Activated naive CD4-positive, alpha-beta T cell treated with anti-CD3 and anti-CD28 coated beads for 36 hours (primary cell): ENCODE measurements around the gene ATN1. TPM values are rescaled to one million over a fixed set of nuclear protein-coding genes. Genes with fewer than 3 reads are reported as not detected.
A peak's percentile ranks its signal among the peaks of the same experiment; 100 is the strongest.

Source experiments
- CTCF ChIA-PET: fragments of 350-600 bp; sonication (Branson Sonifier 250); formaldehyde crosslinking; loops from one replicate; lab custom pipeline; 2021; ENCODE audit warnings: antibody characterized with exemption; lab: Charles Lee
- DNase-seq: peaks from one replicate; pipeline ENCODE4 v3.0.0-alpha.2; 2020
- H3K27ac Mint-ChIP-seq: one replicate; pipeline ENCODE4 v1.8.0; 2021; ENCODE audit warnings: mild to moderate bottlenecking, mixed read lengths
- H3K27me3 Mint-ChIP-seq: one replicate; pipeline ENCODE4 v1.8.0; 2021; ENCODE audit warnings: low read depth, mixed read lengths
- H3K36me3 Mint-ChIP-seq: one replicate; pipeline ENCODE4 v1.8.0; 2021; ENCODE audit warnings: low read depth, mixed read lengths
- H3K4me1 Mint-ChIP-seq: one replicate; pipeline ENCODE4 v1.8.0; 2021; ENCODE audit warnings: low read depth, mixed read lengths
- H3K4me3 Mint-ChIP-seq: one replicate; pipeline ENCODE4 v1.8.0; 2021; ENCODE audit warnings: mild to moderate bottlenecking, moderate library complexity, mixed read lengths
- H3K9me3 Mint-ChIP-seq: one replicate; pipeline ENCODE4 v1.8.0; 2021; ENCODE audit warnings: mixed read lengths
- intact Hi-C: fragments of 100-400 bp; cut with micrococcal nuclease; formaldehyde crosslinking; loops from one replicate; pipeline ENCODE4 v1.15.1; 2023
- total RNA-seq, 2 experiments: library from RNA; stranded (reverse); gene quantifications; one replicate each; pipeline ENCODE4 v1.2.3, GENCODE V29; 2021

ATN1 gene
- total RNA-seq, 2 experiments from 2014 or later: 20.1 to 22.2 TPM

DNA sequence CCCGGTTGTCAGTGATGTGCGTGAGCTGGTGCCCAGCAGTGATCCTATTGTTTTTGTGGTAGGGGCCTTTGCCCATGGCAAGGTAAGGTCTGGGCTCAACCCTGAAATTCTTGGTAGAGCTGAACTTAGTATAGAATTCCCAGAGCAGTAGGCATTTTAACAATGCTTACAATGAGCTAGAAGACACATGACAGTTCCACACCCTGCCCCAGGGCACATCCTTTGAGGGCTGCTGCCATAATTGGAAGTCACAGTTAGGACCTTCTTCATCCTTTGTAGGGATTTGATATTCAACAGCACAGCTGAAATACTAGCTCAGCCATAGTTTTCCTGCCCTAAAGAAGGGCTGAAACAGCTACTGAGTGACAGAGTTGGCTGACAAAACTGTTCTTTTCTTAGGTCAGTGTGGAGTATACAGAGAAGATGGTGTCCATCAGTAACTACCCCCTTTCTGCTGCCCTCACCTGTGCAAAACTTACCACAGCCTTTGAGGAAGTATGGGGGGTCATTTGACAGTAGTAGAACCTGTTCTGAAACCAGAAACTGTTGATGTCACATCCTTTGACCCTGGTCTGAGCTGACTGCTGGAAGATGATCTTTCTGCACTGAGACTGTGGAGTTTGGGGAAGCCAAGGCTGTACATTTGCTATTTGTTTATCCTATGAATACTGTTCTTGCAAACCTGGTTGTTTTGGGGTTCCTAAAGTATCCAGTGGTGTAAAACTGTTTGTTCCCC, 47.7 kb downstream of the ATN1 start:
- H3K36me3 Mint-ChIP-seq: peaks cover 60% of the 10 kb centered on the region
- H3K27ac Mint-ChIP-seq: peak overlapping the region; percentile 46
- peaks cover 32% of the 10 kb centered on the region for H3K4me1 Mint-ChIP-seq
- H3K27me3 Mint-ChIP-seq: no peaks in the 10 kb centered on the region
- CTCF ChIA-PET: interaction anchor here (0.8 to 1.3 kb wide), 4 partner anchors 15 to 31 kb away, joined by 3 to 4 read pairs (median 4); no protein-coding TSS in a partner anchor
- H3K4me3 Mint-ChIP-seq: no peak overlapping the region
- no peaks in the 10 kb centered on the region for H3K9me3 Mint-ChIP-seq
- no peak for DNase-seq
- intact Hi-C loops: no loop called here

DNA sequence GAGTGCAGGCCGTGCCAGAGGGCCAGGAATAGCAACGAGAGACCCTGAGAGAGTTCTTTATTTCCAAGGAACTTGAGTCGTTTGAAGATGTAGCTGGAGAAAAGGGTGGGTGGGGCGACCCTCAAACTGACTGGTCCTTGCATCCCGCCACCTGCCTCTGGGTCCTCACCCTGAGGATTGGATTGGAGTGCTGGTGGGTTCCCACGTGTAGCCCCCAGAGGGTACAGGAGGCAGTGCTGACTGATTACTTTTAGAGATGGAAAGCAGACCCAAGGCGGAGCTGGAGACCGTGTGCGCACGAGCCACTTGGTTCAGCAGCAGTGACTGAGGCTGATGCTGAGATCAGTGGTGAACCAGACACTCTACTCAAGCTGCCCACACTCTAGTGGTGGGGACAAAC, 49.9 kb downstream of the ATN1 start:
- intact Hi-C loops: no loop called here
- Mint-ChIP-seq H3K9me3 (no peaks in the 10 kb centered on the region), H3K27me3 (no peaks in the 10 kb centered on the region), H3K27ac (no peak overlapping the region), H3K4me3 (no peak overlapping the region), H3K4me1 (peaks cover 19% of the 10 kb centered on the region), H3K36me3 (peaks cover 58% of the 10 kb centered on the region)
- DNase-seq: no peak
- CTCF ChIA-PET: interaction anchor here (0.6 to 1.0 kb wide), 3 partner anchors 26 to 413 kb away, joined by 3 to 4 read pairs (median 3); partner anchors contain the start of gene PTPN6

DNA sequence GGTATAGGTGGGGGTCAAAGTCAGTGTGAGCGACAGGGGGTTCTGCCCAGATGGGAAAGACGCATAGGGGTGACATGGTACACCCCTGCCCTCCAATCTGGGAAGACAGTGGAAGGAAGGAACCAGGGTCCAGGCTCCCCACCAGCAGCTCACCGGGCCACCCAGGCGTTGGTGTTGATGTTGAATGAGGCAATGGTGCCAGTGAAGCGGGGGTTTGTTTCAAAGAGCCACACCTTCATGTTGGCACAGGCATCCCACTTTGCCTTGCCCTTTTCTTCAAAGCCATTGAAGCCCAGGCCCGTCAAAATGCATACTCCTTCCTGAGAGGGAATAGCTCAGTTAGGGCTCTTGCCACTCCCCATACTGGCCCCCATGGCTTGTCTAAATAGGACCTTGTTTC, 50.4 kb downstream of the ATN1 start:
- CTCF ChIA-PET: interaction anchor here (0.6 to 1.0 kb wide), 3 partner anchors 27 to 414 kb away, joined by 3 to 4 read pairs (median 3); partner anchors contain the start of gene PTPN6
- Mint-ChIP-seq H3K4me3 (no peak overlapping the region), H3K27me3 (no peaks in the 10 kb centered on the region), H3K4me1 (peaks cover 14% of the 10 kb centered on the region), H3K27ac (peak overlapping the region; percentile 72), H3K36me3 (peaks cover 53% of the 10 kb centered on the region), H3K9me3 (no peaks in the 10 kb centered on the region)
- DNase-seq: no peak
- intact Hi-C loops: no loop called here

DNA sequence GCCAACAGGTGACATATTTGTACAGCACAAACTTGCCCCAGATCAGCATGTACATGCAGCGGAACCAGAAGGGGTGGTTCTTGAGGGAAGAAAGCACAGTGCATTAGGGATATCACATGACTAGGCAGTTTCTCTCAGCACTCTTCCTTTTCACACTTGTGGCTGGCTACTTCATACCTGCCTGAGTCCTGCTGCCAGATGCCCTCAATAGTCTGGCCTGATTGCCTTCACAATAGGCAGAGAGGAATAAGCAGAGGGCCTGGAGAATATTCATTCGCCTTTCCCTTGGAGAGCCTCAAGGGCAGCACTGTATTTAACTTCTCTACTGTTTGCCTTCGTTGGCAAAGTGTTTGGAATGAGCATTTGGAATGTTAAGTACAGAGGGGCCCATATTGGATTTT, 50.9 kb downstream of the ATN1 start:
- Mint-ChIP-seq H3K36me3 (peaks cover 51% of the 10 kb centered on the region), H3K4me3 (no peak overlapping the region), H3K4me1 (peaks cover 12% of the 10 kb centered on the region), H3K27ac (peak overlapping the region; percentile 72), H3K27me3 (no peaks in the 10 kb centered on the region), H3K9me3 (no peaks in the 10 kb centered on the region)
- intact Hi-C loops: no loop called here
- CTCF ChIA-PET: interaction anchor here (0.9 kb wide), 1 partner anchor 10 kb away, joined by 3 read pairs; no protein-coding TSS in a partner anchor
- DNase-seq: no peak

DNA sequence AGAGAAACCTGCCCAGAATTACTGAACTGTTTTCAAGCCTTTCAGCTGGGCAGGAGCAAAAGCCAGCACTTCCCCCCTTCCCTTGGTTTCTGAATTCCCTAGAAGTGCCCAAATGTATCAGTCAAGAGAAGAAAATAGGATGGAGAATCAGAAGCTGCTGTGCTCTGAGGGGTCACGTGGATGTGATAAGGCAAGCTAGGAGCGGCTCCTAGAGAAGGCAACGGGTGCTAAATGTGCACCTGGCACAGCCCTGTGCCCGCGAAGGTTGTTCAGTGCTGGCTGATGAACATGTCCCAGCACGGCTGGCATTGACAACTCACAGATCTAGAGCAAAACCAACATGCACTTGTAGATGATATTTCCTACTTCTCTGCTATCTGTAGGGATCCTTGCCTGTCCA, 51.3 kb downstream of the ATN1 start:
- Mint-ChIP-seq H3K4me1 (peaks cover 8% of the 10 kb centered on the region), H3K4me3 (no peak overlapping the region), H3K9me3 (no peaks in the 10 kb centered on the region), H3K27me3 (no peaks in the 10 kb centered on the region), H3K36me3 (peaks cover 47% of the 10 kb centered on the region), H3K27ac (peak overlapping the region; percentile 72)
- intact Hi-C loops: no loop called here
- CTCF ChIA-PET: interaction anchor here (0.9 kb wide), 1 partner anchor 10 kb away, joined by 3 read pairs; no protein-coding TSS in a partner anchor
- DNase-seq: no peak

DNA sequence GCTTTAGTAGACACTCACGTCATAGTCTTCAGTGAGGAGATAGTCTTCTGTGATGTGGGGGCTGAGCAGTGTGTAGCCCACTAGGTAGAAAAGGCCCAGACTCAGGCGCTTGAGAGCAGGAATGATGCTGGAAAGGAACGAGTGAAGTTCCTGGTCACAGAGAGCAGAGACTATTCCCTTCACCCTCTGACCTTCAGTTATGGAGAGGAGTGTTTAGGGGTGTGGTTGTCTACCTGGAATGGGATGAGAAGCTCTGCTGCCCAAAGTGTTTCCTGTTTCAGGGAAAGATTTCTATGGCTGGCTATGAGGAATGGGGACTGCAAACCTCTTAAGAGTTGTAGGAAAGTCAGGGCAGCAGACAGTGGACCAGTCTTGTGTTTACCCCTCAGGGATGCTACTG, 51.7 kb downstream of the ATN1 start:
- Mint-ChIP-seq H3K4me3 (no peak overlapping the region), H3K4me1 (peaks cover 6% of the 10 kb centered on the region), H3K36me3 (peaks cover 46% of the 10 kb centered on the region), H3K27me3 (no peaks in the 10 kb centered on the region), H3K27ac (peak overlapping the region; percentile 72), H3K9me3 (no peaks in the 10 kb centered on the region)
- intact Hi-C loops: no loop called here
- CTCF ChIA-PET: interaction anchor here (0.9 kb wide), 1 partner anchor 11 kb away, joined by 3 read pairs; no protein-coding TSS in a partner anchor
- DNase-seq: no peak

DNA sequence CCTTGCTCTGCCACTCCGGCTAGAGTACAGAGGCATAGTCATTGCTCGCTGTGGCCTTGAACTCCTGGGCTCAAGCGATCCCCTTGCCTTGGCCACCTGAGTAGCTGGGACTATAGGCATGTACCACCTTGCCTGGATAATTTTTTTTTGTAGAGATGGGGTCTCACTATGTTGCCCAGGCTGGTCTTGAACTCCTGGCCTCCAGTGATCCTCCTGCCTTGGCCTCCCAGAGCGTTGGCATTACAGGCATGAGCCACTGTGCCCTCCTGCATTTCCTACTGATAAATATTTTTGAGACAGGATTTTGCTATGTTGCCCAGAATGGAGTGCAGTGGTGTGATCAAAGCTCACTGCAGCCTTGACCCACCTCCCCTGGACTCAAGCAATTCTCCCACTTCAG, 52.3 kb downstream of the ATN1 start:
- peaks cover 5% of the 10 kb centered on the region for H3K4me1 Mint-ChIP-seq
- peaks cover 45% of the 10 kb centered on the region for H3K36me3 Mint-ChIP-seq
- CTCF ChIA-PET: interaction anchor here (0.8 kb wide), 1 partner anchor 56 kb away, joined by 3 read pairs; no protein-coding TSS in a partner anchor
- DNase-seq: no peak
- H3K27me3 Mint-ChIP-seq: no peaks in the 10 kb centered on the region
- H3K27ac Mint-ChIP-seq: no peak overlapping the region
- H3K9me3 Mint-ChIP-seq: no peaks in the 10 kb centered on the region
- no peak overlapping the region for H3K4me3 Mint-ChIP-seq
- intact Hi-C loops: no loop called here

DNA sequence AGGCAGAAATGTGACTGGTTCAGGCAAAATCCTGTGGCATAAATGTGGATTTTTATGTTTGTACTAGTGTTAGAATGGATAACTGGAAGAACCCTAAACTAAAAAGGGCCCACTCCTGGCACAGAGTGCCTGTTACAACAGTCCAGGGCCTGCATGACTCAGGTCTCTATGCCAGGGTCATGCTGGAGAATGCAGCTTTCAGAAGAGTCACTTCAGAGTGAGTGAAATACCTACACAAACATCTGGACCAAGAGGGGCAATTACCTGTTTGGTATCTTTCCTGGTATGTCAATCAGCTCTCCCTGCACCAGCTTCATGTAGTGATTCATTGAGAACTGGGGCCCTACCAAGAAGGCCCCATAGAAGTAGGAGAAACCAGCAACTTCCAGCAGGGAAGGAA, 53.0 kb downstream of the ATN1 start:
- CTCF ChIA-PET: interaction anchor here (0.6 to 1.0 kb wide), 3 partner anchors 56 to 160 kb away, joined by 3 read pairs; no protein-coding TSS in a partner anchor
- intact Hi-C loops: no loop called here

DNA sequence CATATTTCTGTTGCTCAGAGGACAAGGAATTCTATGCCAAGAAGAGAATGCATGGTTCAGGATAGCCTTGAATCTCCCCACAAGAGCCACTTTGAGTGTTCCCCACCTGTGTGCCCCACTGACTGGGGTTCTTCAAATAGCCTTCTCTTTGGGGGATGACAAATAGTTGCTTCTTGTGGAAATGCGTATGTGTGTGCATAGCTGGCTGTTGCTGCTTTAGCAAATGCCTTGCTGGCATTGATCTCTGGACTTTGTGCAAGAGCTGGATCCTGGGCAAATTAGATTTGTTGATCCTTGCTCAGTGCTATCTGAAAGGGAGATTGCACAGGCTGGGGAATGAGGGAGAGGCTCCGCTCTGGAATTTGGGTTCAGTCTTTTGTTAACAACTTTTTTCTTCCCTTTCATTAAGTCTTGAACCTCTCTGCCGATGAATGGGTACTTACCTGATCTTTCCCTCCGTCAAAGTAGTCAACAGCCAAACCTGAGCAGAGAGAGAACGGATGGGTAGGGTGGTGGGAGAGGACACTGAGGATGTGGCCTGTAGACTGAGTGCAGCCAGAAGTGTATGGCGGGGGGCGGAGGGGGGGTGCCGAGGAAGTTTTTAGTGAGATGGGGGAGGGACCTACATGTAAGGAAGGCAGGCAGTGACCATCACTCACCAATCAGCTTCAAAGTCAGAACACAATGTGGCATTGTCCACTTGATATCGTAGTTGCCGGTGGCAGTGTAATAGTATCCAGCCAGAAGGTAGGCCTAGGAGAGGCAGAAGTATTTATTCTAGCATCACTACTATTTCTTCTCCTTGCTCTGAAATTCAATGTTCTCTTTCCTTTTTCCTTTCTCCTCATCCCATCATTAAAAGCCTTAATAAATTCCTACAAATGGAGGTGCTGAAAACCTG, 53.6 kb downstream of the ATN1 start:
- DNase-seq: no peak
- Mint-ChIP-seq H3K9me3 (no peaks in the 10 kb centered on the region), H3K4me3 (no peak overlapping the region), H3K27ac (no peak overlapping the region), H3K27me3 (no peaks in the 10 kb centered on the region), H3K36me3 (peaks cover 38% of the 10 kb centered on the region), H3K4me1 (no peaks in the 10 kb centered on the region)
- CTCF ChIA-PET: interaction anchor here (0.6 to 1.0 kb wide), 4 partner anchors 55 to 159 kb away, joined by 3 read pairs; no protein-coding TSS in a partner anchor
- intact Hi-C loops: no loop called here

More for the DNA sequence above, 53.0 kb downstream of the ATN1 start:
- Mint-ChIP-seq H3K36me3 (peaks cover 42% of the 10 kb centered on the region), H3K4me1 (peaks cover 1% of the 10 kb centered on the region), H3K27ac (no peak overlapping the region), H3K27me3 (no peaks in the 10 kb centered on the region), H3K4me3 (no peak overlapping the region), H3K9me3 (no peaks in the 10 kb centered on the region)
- DNase-seq: no peak

DNA sequence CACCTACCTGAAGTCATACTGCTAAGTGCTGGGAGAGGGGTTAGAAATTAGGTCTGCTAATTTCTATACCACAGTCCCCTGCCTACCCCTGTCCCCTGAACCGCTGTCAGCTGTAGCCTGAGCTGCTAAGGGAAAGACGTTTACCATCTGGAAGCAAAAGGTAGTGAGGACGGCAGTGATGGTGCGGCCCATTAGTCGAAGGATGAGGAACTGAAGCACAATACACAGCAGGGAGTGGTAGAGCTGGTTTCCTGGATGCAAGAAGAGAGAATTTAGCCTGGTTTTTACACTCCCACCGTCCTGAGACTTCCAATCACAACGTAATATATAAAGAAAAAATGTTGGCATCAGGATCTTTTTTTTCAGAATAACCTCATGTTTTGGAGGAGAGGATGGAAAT, 54.8 kb downstream of the ATN1 start:
- intact Hi-C loops: no loop called here
- Mint-ChIP-seq H3K4me3 (no peak overlapping the region), H3K27me3 (no peaks in the 10 kb centered on the region), H3K9me3 (no peaks in the 10 kb centered on the region), H3K36me3 (peaks cover 29% of the 10 kb centered on the region), H3K4me1 (no peaks in the 10 kb centered on the region), H3K27ac (no peak overlapping the region)
- no peak for DNase-seq
- CTCF ChIA-PET: no interaction called here

DNA sequence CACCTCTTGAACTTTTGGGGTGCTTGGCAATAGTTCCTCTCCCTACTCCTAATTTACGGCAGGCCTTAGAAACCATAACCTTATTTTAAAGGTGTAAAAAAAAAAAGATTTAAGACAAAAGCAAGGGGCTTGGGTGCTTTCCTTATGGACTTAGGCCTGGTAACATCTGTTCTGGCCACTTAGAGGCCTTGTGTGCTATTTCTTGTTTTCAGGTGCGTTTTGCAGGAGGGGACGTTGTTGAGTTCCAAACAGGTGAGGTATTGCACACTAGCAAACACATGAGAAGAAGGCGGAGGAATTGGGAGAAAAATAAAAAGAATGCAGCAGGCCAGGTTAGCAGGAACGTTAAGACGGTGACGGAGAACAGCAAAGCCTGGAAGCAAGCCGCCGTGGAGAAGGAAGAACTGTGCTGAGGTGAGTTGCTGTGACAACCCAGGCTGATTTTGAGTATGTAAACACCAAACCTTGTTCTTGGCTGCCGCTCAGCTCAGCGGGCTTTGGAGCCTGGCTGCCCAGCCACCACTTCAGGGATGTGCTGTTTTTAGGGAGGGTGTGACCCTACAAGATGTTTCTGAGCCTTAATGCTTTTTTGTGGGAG, 60.3 kb downstream of the ATN1 start:
- Mint-ChIP-seq H3K27ac (no peak overlapping the region), H3K9me3 (no peaks in the 10 kb centered on the region), H3K27me3 (no peaks in the 10 kb centered on the region), H3K4me3 (no peak overlapping the region), H3K4me1 (no peaks in the 10 kb centered on the region), H3K36me3 (peaks cover 18% of the 10 kb centered on the region)
- CTCF ChIA-PET: no interaction called here
- no peak for DNase-seq
- intact Hi-C loops: no loop called here
